GM12878 (cell line): ENCODE data around the gene YBEY. TPM values are rescaled to one million over a fixed set of nuclear protein-coding genes. Genes with fewer than 3 reads are reported as not detected.

Experiments
- BMI1 ChIP-seq: fragments of 450-650 bp; IDR thresholded peaks from 2 replicates; pipeline ENCODE4 v1.6.1; 2016; ENCODE audit warnings: mild to moderate bottlenecking, moderate library complexity, borderline replicate concordance
- ETV6 ChIP-seq, 2 experiments: fragments of 450-650 bp in 1 of 2; IDR thresholded peaks in 1 of 2; conservative IDR thresholded peaks in 1 of 2; 2 replicates each; pipeline ENCODE4 v1.6.1; 2014; ENCODE audit warnings: antibody characterized with exemption in 1 of 2, borderline replicate concordance in 1 of 2, low read depth in 1 of 2, mild to moderate bottlenecking in 1 of 2, moderate library complexity in 1 of 2
- HDGF ChIP-seq: fragments of 450-650 bp; IDR thresholded peaks from 2 replicates; pipeline ENCODE4 v1.6.1; 2016; ENCODE audit warnings: antibody characterized with exemption
- IKZF1 ChIP-seq: fragments of 450-650 bp; conservative IDR thresholded peaks from 2 replicates; pipeline ENCODE4 v1.6.1; 2017; ENCODE audit warnings: antibody characterized with exemption, mild to moderate bottlenecking
- KLF5 ChIP-seq: fragments of 450-650 bp; IDR thresholded peaks from 2 replicates; pipeline ENCODE4 v1.6.1; 2014; ENCODE audit warnings: mild to moderate bottlenecking; ENCODE audit not compliant: partially characterized antibody
- TBL1XR1 ChIP-seq: IDR thresholded peaks from 2 replicates; pipeline ENCODE4 v1.6.1; 2012; ENCODE audit warnings: low read depth, low read length, improper control_type of control experiment
- TCF12 ChIP-seq: IDR thresholded peaks from 2 replicates; pipeline ENCODE4 v1.6.1; 2011; ENCODE audit warnings: low read depth, mild to moderate bottlenecking, low read length
- polyA plus RNA-seq, 11 experiments: library from polyadenylated mRNA; depleted of rRNA in 4 of 11; unstranded in 6 of 11; stranded (reverse) in 5 of 11; fragments of >200 nt; fragmentation: Nextera tagmentation in 4 of 11; fragmentation: Illumina TruSeq in 1 of 11; extraction: Ambion mirVana in 4 of 11; extraction: Trizol in 1 of 11; gene quantifications; 1 replicate in 1 of 11; 2 replicates in 10 of 11; pipeline versions ENCODE4 v1.2.1 to v1.2.3, GENCODE V29; 2011 to 2016; ENCODE audit warnings: inconsistent platforms in 2 of 11, missing spikeins in 2 of 11, low read depth in 1 of 11
- total RNA-seq, 4 experiments: library from RNA; depleted of rRNA in 3 of 4; stranded (reverse); fragments of >200 nt in 3 of 4; fragmentation: Illumina TruSeq in 1 of 4; extraction: Trizol in 1 of 4; gene quantifications; 2 replicates each; pipeline versions ENCODE4 v1.2.1 to v1.2.3, GENCODE V29; 2013 to 2021
- TF ChIP-seq, protein P1 (sequence below): IDR thresholded peaks from 2 replicates; pipeline ENCODE4 v1.6.1; 2012; ENCODE audit warnings: low read depth, low read length, improper control_type of control experiment
- TF ChIP-seq, protein P2 (sequence below): fragments of 450-650 bp; IDR thresholded peaks from 2 replicates; pipeline ENCODE4 v1.6.1; 2017; ENCODE audit warnings: antibody characterized with exemption, mild to moderate bottlenecking, moderate library complexity
- TF ChIP-seq, protein P3 (sequence below): fragments of 450-650 bp; IDR thresholded peaks from 2 replicates; pipeline ENCODE4 v1.6.1; 2016; ENCODE audit warnings: mild to moderate bottlenecking, moderate library complexity, borderline replicate concordance
- TF ChIP-seq, protein P4 (sequence below): IDR thresholded peaks from 2 replicates; pipeline ENCODE4 v1.6.1; 2011; ENCODE audit warnings: borderline replicate concordance, low read depth, mild to moderate bottlenecking, moderate library complexity, mixed read lengths, low read length; ENCODE audit not compliant: insufficient read depth; ENCODE audit errors: extremely low read length
- TF ChIP-seq, protein P5 (sequence below): IDR thresholded peaks from 2 replicates; pipeline ENCODE4 v1.6.1; 2011; ENCODE audit warnings: borderline replicate concordance, low read depth, mild to moderate bottlenecking, moderate library complexity, low read length; ENCODE audit not compliant: insufficient read depth, poor library complexity, severe bottlenecking

YBEY gene
- total and polyA plus RNA-seq, 10 of the 15 experiments (the other 5 are each of a cell fraction or from before 2014, with no cell fraction given) = 6.5 to 31.4 (median 18.5) TPM

DNA sequence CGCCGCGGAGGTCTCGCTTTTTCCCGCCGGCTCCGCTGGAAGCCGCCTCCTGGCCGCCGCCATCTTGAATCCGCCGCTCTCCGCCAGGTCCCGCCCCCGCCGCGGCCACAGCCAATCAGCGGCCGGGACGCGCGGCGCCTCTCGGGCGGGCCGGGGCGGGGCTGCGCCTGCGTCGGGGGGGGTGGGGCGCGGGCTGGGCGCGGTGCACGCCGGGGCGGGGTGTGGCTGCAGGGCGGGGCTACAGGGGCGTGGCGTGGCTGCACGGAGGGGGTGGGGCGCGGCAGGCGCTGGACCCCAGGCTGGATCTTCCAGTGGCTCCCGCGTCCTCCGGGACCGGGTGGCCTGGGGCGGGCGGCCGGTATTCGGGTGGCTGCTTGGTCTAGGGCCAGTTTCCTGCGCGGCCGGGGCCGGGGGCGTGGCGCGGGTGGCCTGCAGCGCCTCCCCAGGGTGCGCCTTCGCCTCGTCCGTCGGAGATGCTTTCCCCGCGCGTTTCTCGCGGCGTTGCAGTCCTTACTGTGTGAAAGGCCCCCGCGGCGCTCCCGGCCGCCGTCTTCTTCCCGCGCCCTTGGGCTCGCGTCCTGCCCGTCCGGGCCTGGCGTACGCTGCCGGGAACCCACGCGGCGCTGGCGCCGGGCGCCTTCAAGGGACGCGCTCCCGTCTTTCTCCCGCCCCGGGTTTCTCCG is 38.4 kb downstream of the YBEY start (continued):
- TF ChIP-seq, protein P1, sequence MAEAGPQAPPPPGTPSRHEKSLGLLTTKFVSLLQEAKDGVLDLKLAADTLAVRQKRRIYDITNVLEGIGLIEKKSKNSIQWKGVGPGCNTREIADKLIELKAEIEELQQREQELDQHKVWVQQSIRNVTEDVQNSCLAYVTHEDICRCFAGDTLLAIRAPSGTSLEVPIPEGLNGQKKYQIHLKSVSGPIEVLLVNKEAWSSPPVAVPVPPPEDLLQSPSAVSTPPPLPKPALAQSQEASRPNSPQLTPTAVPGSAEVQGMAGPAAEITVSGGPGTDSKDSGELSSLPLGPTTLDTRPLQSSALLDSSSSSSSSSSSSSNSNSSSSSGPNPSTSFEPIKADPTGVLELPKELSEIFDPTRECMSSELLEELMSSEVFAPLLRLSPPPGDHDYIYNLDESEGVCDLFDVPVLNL = peak; percentile 90
- TF ChIP-seq, protein P2, sequence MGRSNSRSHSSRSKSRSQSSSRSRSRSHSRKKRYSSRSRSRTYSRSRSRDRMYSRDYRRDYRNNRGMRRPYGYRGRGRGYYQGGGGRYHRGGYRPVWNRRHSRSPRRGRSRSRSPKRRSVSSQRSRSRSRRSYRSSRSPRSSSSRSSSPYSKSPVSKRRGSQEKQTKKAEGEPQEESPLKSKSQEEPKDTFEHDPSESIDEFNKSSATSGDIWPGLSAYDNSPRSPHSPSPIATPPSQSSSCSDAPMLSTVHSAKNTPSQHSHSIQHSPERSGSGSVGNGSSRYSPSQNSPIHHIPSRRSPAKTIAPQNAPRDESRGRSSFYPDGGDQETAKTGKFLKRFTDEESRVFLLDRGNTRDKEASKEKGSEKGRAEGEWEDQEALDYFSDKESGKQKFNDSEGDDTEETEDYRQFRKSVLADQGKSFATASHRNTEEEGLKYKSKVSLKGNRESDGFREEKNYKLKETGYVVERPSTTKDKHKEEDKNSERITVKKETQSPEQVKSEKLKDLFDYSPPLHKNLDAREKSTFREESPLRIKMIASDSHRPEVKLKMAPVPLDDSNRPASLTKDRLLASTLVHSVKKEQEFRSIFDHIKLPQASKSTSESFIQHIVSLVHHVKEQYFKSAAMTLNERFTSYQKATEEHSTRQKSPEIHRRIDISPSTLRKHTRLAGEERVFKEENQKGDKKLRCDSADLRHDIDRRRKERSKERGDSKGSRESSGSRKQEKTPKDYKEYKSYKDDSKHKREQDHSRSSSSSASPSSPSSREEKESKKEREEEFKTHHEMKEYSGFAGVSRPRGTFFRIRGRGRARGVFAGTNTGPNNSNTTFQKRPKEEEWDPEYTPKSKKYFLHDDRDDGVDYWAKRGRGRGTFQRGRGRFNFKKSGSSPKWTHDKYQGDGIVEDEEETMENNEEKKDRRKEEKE = no peak
- TF ChIP-seq, protein P3, sequence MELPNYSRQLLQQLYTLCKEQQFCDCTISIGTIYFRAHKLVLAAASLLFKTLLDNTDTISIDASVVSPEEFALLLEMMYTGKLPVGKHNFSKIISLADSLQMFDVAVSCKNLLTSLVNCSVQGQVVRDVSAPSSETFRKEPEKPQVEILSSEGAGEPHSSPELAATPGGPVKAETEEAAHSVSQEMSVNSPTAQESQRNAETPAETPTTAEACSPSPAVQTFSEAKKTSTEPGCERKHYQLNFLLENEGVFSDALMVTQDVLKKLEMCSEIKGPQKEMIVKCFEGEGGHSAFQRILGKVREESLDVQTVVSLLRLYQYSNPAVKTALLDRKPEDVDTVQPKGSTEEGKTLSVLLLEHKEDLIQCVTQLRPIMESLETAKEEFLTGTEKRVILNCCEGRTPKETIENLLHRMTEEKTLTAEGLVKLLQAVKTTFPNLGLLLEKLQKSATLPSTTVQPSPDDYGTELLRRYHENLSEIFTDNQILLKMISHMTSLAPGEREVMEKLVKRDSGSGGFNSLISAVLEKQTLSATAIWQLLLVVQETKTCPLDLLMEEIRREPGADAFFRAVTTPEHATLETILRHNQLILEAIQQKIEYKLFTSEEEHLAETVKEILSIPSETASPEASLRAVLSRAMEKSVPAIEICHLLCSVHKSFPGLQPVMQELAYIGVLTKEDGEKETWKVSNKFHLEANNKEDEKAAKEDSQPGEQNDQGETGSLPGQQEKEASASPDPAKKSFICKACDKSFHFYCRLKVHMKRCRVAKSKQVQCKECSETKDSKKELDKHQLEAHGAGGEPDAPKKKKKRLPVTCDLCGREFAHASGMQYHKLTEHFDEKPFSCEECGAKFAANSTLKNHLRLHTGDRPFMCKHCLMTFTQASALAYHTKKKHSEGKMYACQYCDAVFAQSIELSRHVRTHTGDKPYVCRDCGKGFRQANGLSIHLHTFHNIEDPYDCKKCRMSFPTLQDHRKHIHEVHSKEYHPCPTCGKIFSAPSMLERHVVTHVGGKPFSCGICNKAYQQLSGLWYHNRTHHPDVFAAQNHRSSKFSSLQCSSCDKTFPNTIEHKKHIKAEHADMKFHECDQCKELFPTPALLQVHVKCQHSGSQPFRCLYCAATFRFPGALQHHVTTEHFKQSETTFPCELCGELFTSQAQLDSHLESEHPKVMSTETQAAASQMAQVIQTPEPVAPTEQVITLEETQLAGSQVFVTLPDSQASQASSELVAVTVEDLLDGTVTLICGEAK = no peak
- TF ChIP-seq ETV6 (conservative IDR thresholded peaks at IDR 0.05 in 1 of 2, IDR thresholded peaks at IDR 0.05 in 1 of 2; ENCODE audit: borderline replicate concordance in 1 of 2, low read depth in 1 of 2) (no peak), TCF12 (no peak), BMI1 (no peak), TBL1XR1 (no peak), IKZF1 (peak; percentile 63; the same call in 1 of the 2 replicates), HDGF (no peak), KLF5 (no peak)
- TF ChIP-seq, protein P4, sequence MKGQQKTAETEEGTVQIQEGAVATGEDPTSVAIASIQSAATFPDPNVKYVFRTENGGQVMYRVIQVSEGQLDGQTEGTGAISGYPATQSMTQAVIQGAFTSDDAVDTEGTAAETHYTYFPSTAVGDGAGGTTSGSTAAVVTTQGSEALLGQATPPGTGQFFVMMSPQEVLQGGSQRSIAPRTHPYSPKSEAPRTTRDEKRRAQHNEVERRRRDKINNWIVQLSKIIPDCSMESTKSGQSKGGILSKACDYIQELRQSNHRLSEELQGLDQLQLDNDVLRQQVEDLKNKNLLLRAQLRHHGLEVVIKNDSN = no peak
- TF ChIP-seq, protein P5, sequence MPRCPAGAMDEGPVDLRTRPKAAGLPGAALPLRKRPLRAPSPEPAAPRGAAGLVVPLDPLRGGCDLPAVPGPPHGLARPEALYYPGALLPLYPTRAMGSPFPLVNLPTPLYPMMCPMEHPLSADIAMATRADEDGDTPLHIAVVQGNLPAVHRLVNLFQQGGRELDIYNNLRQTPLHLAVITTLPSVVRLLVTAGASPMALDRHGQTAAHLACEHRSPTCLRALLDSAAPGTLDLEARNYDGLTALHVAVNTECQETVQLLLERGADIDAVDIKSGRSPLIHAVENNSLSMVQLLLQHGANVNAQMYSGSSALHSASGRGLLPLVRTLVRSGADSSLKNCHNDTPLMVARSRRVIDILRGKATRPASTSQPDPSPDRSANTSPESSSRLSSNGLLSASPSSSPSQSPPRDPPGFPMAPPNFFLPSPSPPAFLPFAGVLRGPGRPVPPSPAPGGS = no peak
